DND-41 (cell line): ENCODE data around the gene LCN15.

ENCODE experiments used
- CTCF ChIP-seq: IDR thresholded peaks from 2 replicates; pipeline ENCODE4 v1.5.1; 2012; ENCODE audit warnings: borderline replicate concordance, low read length, moderate library complexity, mild to moderate bottlenecking; ENCODE audit not compliant: poor library complexity, severe bottlenecking; ENCODE audit errors: extremely low read depth
- EZH2 ChIP-seq: IDR thresholded peaks from 3 replicates; pipeline ENCODE4 v1.6.1; 2012; ENCODE audit warnings: borderline replicate concordance, low read depth, mild to moderate bottlenecking, moderate library complexity, low read length, inconsistent platforms; ENCODE audit not compliant: severe bottlenecking

GRCh38 chr9:136735812-136736480 is 28.4 kb downstream of the LCN15 start:
- TF ChIP-seq CTCF (no peak), EZH2 (no peak)
